ENCODE results near the gene FAM200C. TPM values are rescaled to one million over a fixed set of nuclear protein-coding genes. Genes with fewer than 3 reads are reported as not detected.

The FAM200C gene
- total and polyA plus RNA-seq, 10 of the 15 experiments (the other 5 are each of a cell fraction or from before 2014, with no cell fraction given) = 1.0 to 5.4 (median 2.2) TPM

DNA sequence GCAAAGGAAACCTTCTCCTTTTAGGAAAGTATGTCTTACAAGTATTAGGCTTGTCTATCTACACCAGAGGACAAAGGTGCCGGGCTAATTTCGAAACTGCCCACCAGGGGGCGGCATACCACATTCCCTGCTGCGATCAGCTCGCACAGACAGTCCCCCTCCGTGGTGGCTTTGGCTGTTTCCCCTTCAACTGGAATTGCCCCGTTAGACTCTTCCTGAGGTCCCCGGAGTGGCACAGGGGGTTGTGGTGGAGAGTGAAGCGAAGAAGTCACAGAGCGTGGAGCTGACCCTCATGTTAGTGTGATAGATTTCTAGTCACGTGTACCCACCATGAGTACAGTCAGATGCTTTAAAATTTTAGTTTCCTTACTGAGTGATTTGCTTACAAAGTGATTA lies 39.3 kb upstream of the FAM200C start:
- no TSS peak for BruUV-seq (replicated peaks)
- RAD21 ChIA-PET (ENCODE audit: unreplicated experiment) = interaction anchor here (0.6 to 7.8 kb wide), 20 partner anchors 9 to 405 kb away, joined by 3 to 329 read pairs (median 10); partner anchors contain the start of genes PTTG1 and SLU7
- in situ Hi-C loops (cut with MboI) = loop anchor here (5.0 to 10.0 kb wide), 3 partner anchors 38 to 1106 kb away; partner anchors contain the start of gene GABRB2
- 0 out of 2 replicates have a peak, but pooled peaks have one; percentile 61 for TF ChIP-seq NFIC (IDR thresholded peaks at IDR 0.05; ENCODE audit: low read depth, low read length)
- no peak for TF ChIP-seq CHD1 (IDR thresholded peaks at IDR 0.05; ENCODE audit: low read depth, low read length)
- TF ChIP-seq CREM (IDR thresholded peaks at IDR 0.05; ENCODE audit: low read depth) = peak; percentile 40; the same call in 1 of the 2 replicates
- no peak for TF ChIP-seq NR2C1 (IDR thresholded peaks at IDR 0.05)
- TF ChIP-seq KDM1A (IDR thresholded peaks at IDR 0.05; ENCODE audit: borderline replicate concordance) = no peak
- peak; percentile 96 for TF ChIP-seq SMC3 (IDR thresholded peaks at IDR 0.05; ENCODE audit: borderline replicate concordance, low read length)
- TF ChIP-seq, protein P1, sequence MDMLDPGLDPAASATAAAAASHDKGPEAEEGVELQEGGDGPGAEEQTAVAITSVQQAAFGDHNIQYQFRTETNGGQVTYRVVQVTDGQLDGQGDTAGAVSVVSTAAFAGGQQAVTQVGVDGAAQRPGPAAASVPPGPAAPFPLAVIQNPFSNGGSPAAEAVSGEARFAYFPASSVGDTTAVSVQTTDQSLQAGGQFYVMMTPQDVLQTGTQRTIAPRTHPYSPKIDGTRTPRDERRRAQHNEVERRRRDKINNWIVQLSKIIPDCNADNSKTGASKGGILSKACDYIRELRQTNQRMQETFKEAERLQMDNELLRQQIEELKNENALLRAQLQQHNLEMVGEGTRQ (IDR thresholded peaks at IDR 0.05; ENCODE audit: borderline replicate concordance, low read depth, low read length) = peak; percentile 41; the same call in 1 of the 2 replicates
- TF ChIP-seq MYC (IDR thresholded peaks at IDR 0.05; ENCODE audit: insufficient read depth, insufficient read length, insufficient replicate concordance, low read length, severe bottlenecking) = no peak
- TF ChIP-seq NR2F1 (conservative IDR thresholded peaks at IDR 0.05) = peak; percentile 69
- peak; percentile 71; the same call in 1 of the 3 replicates for TF ChIP-seq POU2F2 (IDR thresholded peaks at IDR 0.05; ENCODE audit: borderline replicate concordance, low read depth, low read length)
- TF ChIP-seq RCOR1 (conservative IDR thresholded peaks at IDR 0.05; ENCODE audit: low read depth, low read length) = no peak
- no peak for TF ChIP-seq ESRRA (IDR thresholded peaks at IDR 0.05; ENCODE audit: low read length)
- TF ChIP-seq ATF7 (IDR thresholded peaks at IDR 0.05; ENCODE audit: low read depth) = peak; percentile 53
- TF ChIP-seq LARP7 (IDR thresholded peaks at IDR 0.05) = peak; percentile 19; the same call in 1 of the 2 replicates
- peak; percentile 72; the same call in 1 of the 2 replicates for TF ChIP-seq RB1 (IDR thresholded peaks at IDR 0.05; ENCODE audit: borderline replicate concordance)
- TF ChIP-seq, protein P2, sequence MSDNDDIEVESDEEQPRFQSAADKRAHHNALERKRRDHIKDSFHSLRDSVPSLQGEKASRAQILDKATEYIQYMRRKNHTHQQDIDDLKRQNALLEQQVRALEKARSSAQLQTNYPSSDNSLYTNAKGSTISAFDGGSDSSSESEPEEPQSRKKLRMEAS (IDR thresholded peaks at IDR 0.05; ENCODE audit: low read depth, low read length) = peak; percentile 21; the same call in 1 of the 2 replicates
- TF ChIP-seq KAT2A (conservative IDR thresholded peaks at IDR 0.05; ENCODE audit: control insufficient read depth, low read depth, low read length) = no peak
- TF ChIP-seq, protein P3, sequence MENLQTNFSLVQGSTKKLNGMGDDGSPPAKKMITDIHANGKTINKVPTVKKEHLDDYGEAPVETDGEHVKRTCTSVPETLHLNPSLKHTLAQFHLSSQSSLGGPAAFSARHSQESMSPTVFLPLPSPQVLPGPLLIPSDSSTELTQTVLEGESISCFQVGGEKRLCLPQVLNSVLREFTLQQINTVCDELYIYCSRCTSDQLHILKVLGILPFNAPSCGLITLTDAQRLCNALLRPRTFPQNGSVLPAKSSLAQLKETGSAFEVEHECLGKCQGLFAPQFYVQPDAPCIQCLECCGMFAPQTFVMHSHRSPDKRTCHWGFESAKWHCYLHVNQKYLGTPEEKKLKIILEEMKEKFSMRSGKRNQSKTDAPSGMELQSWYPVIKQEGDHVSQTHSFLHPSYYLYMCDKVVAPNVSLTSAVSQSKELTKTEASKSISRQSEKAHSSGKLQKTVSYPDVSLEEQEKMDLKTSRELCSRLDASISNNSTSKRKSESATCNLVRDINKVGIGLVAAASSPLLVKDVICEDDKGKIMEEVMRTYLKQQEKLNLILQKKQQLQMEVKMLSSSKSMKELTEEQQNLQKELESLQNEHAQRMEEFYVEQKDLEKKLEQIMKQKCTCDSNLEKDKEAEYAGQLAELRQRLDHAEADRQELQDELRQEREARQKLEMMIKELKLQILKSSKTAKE (IDR thresholded peaks at IDR 0.05; ENCODE audit: low read depth, poor library complexity, severe bottlenecking) = peak; percentile 75
- TF ChIP-seq CBX3 (IDR thresholded peaks at IDR 0.05; ENCODE audit: borderline replicate concordance, low read depth) = no peak
- TF ChIP-seq SPI1 (IDR thresholded peaks at IDR 0.05; ENCODE audit: borderline replicate concordance, insufficient read depth, low read depth, low read length) = no peak
- TF ChIP-seq CBFB (IDR thresholded peaks at IDR 0.05; ENCODE audit: low read depth) = peak; percentile 55; the same call in 1 of the 2 replicates
- TF ChIP-seq GATAD2B (conservative IDR thresholded peaks at IDR 0.05; ENCODE audit: low read depth) = peak; percentile 65; the same call in 1 of the 2 replicates

More for the DNA sequence above, 39.3 kb upstream of the FAM200C start:
- no peaks in the 10 kb centered on the region for H3K27me3 ChIP-seq (replicated peaks in 1 of 2; ENCODE audit: control insufficient read depth in 2 of 2, insufficient read depth in 2 of 2, low read length in 1 of 2)
- SMC1A ChIA-PET (ENCODE audit: uncharacterized antibody, unreplicated experiment) = interaction anchor here (0.8 to 7.8 kb wide), 23 partner anchors 10 to 587 kb away, joined by 3 to 511 read pairs (median 11); partner anchors contain the start of genes PTTG1 and SLU7
- under 1% methylated on average over 11 of the region's 11 CpGs for WGBS (ENCODE audit: insufficient coverage, insufficient replicate concordance, low lambda C conversion rate, missing lambda C conversion rate)
- ATAC-seq = peak; percentile 75
- peak overlapping the region; percentile 68 for H3K9ac ChIP-seq (ENCODE audit: control insufficient read depth, insufficient read depth, low read length)
- intact Hi-C loops (cut with micrococcal nuclease; ENCODE audit: unreplicated experiment) = loop anchor here (1.0 to 10.0 kb wide), 9 partner anchors 21 to 1093 kb away; no protein-coding TSS in a partner anchor
- CTCF ChIA-PET = interaction anchor here (0.7 to 7.7 kb wide), 46 partner anchors 9 to 1487 kb away, joined by 3 to 235 read pairs (median 6); partner anchors contain the start of genes PTTG1 and SLU7
- no peaks in the 10 kb centered on the region for H4K20me1 ChIP-seq (ENCODE audit: control insufficient read depth, insufficient read depth)
- no peak for FAIRE-seq
- POLR2A ChIA-PET = interaction anchor here (0.5 to 7.8 kb wide), 18 partner anchors 10 to 405 kb away, joined by 3 to 156 read pairs (median 5); partner anchors contain the start of genes PTTG1 and SLU7
- peak overlapping the region; percentile 90 for H2AFZ ChIP-seq (ENCODE audit: control insufficient read depth, low read depth, low read length)
- DNase-seq (ENCODE audit: low read depth, low spot score) = peak; percentile 89
- peaks cover 3% of the 10 kb centered on the region; the same call in 2 of the 3 replicates for H3K9me3 ChIP-seq (replicated peaks; ENCODE audit: control insufficient read depth, insufficient read depth, low read length)
- H3K79me2 ChIP-seq (ENCODE audit: control insufficient read depth, insufficient read depth, low read length) = peaks cover 49% of the 10 kb centered on the region
- H3K4me1 ChIP-seq (ENCODE audit: control insufficient read depth, insufficient read depth, low read length) = peaks cover 54% of the 10 kb centered on the region
- no peaks in the 10 kb centered on the region for H3K36me3 ChIP-seq (ENCODE audit: control insufficient read depth in 2 of 2, insufficient read depth in 2 of 2, low read length in 1 of 2)
- H3K4me3 ChIP-seq = peak overlapping the region; percentile 70
- peak overlapping the region; percentile 82 for H3K27ac ChIP-seq (ENCODE audit: control insufficient read depth, insufficient read depth)
- peak overlapping the region; percentile 87 for H3K4me2 ChIP-seq (ENCODE audit: control insufficient read depth, insufficient read depth)
